HG02798 (cell line): Measurements from ENCODE around the gene SLC30A3.

Experiments
- ATAC-seq: cut with Tn5 transposase; IDR thresholded peaks from one replicate; pipeline ENCODE4 v1.9.1; 2021; ENCODE audit warnings: mild to moderate bottlenecking; ENCODE audit not compliant: unreplicated experiment, poor library complexity

Gene SLC30A3

DNA sequence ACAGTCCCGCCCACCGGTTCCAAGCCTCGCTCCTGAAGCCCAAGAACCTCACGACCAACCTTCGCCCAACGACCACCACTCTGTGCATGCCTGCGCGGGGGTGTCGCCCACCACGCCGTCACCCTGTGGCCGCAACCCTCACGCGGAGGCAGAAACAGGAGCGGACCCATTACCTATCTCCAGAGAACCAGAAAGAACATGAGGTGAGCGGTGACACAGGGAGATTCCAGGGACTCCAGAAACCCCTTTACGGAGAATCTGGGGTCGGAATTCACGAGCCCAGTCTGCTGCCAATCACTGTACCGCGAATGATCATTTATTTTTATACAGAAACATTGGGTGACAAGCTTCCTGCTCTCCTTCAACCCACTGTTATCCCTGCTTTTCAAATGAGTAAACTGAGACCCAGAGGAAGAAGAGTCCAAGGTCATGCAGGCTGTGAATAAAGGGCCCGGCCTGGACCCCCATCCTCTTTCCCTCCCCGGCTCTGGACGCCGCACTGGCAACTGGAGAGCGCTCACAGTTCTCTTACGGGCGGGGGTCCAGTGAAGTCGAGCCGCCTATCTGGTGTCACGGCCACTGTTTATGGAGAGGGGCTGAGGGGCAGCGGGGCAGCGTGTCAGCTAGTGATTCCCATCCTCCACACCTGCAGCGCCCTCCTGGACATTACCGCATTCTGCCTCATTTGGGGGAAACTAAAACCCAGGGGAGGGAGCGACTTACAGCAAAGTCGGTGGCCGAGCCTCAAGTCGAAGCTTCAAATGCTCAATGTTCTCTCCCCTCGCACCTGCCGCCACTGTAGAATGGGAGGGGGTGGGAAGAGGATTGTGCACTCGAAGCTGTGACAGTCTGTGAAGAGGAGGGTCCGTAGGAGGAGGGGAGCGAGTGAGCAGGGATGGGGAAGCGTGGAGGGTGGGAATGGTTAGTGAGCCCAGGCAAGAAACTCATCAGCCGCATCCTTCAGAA, 723 bp upstream of the SLC30A3 start:
- ATAC-seq, result no peak

GRCh38 chr2:27261926-27262298, 935 bp downstream of the SLC30A3 start:
- no peak for ATAC-seq

DNA sequence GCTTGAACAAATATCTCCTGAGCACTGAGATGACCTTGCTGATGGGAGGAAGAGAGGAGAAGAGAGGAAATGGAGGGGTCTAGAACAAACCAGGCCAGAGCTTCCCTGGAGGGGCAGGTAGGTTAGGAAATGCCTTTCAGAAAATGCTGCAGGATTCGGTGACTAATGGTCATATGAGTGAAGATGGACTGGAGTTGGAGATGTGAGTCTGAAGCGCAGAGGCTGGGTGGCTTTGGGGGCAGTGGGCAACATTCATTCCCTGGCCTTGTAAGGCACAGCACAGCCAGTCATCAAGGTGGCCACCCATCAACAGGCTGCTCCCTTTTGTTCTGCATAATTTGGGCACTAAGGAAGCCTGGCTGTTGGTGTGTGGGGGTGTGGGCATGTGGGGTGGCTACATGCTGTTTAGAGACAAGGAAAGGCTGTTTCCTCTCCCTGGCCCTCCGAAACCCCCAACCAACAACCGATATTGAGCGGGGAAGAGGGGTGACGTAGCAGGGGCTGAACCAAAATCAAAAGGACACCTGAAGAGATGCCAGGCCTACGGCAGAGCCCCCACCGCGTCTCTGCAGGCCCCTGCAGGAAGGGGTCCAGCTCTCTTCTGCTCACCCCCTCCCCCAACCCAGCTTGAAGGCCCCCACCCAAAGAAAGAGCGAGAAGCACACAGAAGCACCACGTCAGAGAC, 1.5 kb downstream of the SLC30A3 start:
- no peak for ATAC-seq

GRCh38 chr2:27258051-27258450, 4.8 kb downstream of the SLC30A3 start:
- no peak for ATAC-seq

GRCh38 chr2:27256855-27257454, 5.9 kb downstream of the SLC30A3 start:
- no peak for ATAC-seq

- no peak for ATAC-seq
These were observed 7.2 kb downstream of the SLC30A3 start for GRCh38 chr2:27255660-27256059.

DNA sequence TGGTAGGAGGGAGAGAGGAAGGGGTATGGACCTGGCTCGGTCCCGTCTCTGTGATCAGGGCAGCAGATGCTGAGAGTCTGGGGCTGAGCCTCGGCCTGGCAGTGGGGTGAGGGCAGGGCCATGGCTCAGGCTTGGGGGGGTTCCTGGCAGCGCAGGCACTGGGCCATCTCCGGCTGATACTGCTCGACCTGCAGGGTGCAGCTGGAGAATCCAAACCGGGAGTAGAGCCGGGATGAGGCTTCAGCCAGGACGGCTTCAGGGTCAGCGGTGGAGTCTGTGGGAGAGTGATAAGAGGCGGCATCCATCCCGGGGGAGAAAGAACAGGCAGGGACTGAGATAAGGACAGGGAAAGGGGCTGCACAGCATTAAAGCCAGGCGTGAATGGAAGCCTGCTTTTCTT, 7.7 kb downstream of the SLC30A3 start:
- ATAC-seq, result no peak

GRCh38 chr2:27251766-27252165, 11.1 kb downstream of the SLC30A3 start:
- no peak for ATAC-seq

- no peak for ATAC-seq
These were observed 12.0 kb downstream of the SLC30A3 start for GRCh38 chr2:27250652-27251379.

DNA sequence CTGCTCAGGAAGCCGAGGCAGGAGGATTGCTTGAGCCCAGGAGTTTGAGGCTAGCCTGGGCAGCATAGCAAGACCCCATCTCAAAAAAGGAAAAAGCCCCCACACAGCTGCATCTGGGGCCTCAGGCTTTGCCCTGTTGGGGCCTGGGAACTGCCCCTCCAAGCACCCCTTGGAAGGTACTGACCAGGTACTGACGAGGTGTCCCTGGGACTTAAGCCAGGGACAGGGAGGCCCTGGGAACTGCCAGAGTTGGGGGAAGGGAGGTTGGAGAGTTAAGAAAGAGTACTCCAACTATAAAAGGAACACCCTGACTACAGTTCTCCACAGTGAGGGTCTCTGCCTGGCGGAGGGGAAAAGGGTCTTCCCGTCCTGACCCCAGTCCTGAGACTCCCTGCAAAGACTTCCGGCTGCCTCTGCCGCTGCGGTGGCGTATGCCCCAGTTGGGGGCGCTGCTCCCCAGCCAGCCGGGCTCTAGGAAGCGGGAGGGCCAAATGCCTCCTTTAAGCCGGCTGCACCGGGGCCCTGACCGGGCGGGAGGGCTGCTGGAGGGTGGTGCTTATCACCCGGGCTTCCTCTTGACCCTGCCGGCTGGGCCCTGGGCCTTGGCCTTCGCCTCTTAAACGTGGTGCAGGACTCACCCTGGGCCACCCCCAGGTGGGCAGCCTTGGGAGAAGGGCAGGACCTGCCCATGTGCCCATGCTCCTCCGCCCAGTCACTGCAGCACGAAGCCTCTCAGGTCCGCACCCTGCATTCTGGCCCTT, 12.8 kb downstream of the SLC30A3 start:
- no peak for ATAC-seq

- ATAC-seq, result no peak
These were observed 13.5 kb downstream of the SLC30A3 start for GRCh38 chr2:27249159-27249890.

GRCh38 chr2:27247893-27248292, 15.0 kb downstream of the SLC30A3 start:
- ATAC-seq, result no peak

DNA sequence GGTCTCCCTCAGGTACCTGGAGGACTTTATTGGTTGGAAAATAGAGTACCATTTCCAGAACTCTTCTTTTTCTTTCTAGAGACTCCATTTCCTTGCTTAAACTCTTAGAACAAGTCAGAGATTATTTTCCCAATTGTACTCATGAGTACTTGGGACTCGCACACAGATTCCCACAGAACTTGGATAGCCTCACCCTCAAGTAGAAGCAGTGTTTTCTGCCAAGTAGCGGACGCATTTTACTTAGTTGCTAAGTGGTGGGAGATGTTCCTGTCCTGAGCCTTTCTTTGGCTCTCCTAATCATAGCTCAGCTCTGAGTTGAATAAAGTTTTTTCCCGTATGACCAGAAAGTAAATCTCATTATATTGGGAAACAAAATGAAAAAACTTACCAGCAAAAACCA, 17.2 kb downstream of the SLC30A3 start:
- ATAC-seq, result no peak

GRCh38 chr2:27245116-27245515, 17.7 kb downstream of the SLC30A3 start:
- ATAC-seq, result no peak

- no peak for ATAC-seq
These were observed 19.3 kb downstream of the SLC30A3 start for GRCh38 chr2:27243391-27244130.

DNA sequence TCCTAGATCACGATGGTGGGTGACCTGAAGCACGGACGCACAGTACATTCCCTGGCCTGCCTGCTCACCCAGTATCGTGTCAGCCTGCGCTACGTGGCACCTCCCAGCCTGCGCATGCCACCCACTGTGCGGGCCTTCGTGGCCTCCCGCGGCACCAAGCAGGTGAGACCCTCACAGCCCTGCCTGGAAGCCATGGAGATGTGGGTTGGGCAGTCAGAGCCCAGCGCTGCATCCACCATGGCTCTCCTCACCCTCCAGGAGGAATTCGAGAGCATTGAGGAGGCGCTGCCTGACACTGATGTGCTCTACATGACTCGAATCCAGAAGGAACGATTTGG, 20.3 kb downstream of the SLC30A3 start:
- no peak for ATAC-seq

DNA sequence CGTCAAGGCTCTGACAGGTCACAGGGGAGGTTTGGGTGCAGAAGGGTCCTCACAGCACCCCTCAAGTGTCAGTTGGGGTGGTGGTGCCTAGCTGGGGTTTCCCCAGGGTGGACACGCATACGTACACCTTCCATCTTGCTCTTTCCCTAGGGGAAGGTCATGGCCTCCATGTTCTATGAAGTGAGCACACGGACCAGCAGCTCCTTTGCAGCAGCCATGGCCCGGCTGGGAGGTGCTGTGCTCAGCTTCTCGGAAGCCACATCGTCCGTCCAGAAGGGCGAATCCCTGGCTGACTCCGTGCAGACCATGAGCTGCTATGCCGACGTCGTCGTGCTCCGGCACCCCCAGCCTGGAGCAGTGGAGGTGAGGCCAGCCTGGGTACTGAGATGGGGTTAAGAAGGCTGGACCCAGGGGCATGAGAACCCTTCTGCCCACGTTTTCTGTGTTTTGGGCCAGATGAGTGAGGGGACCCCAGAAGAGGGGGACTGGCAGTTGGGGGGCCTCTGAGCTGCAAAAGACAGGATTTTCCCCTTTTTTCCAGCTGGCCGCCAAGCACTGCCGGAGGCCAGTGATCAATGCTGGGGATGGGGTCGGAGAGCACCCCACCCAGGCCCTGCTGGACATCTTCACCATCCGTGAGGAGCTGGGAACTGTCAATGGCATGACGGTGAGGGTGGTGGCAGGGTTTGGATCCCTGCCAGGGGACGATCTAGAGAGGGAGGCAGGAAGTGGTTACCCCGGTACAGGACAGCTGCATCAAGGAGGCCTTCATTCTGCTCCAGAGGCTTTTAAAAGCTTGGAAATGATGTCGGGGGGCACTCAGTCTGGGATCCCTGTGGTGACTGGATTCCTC, 20.9 kb downstream of the SLC30A3 start:
- ATAC-seq, result no peak

DNA sequence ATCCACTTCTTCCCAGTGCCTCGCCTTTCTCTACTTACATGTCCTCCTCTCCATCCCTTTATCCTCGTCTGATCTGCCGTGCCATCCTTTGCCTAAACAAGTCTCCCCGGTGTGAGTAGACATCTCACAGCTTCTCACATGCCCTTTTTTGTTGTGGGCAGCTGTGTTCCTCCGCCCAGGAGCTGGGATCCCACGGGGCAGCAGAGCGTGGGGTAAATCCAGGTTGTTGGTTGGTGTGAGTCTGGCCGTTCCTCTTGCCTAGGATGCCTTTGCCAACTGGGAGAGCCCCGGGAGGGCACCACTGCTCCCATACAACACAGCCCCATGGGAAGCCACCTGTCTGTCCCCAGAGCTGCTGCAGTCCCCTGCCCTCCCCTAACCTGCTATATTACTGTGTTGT, 22.4 kb downstream of the SLC30A3 start:
- ATAC-seq, result no peak
